Measurements from ENCODE around the gene ATXN1. TPM values are rescaled to one million over a fixed set of nuclear protein-coding genes. Genes with fewer than 3 reads are reported as not detected.

ATXN1 gene
- total and polyA plus RNA-seq, 2 of the 8 experiments (the other 6 are each of a cell fraction or from before 2014, with no cell fraction given): 1.6 to 4.0 TPM

GRCh38 chr6:16409531-16410441 lies 351.5 kb downstream of the ATXN1 start:
- WGBS, 2 experiments (ENCODE audit: extremely low coverage in 1 of 2, insufficient coverage in 1 of 2, insufficient read length in 1 of 2, insufficient replicate concordance in 2 of 2, low coverage in 1 of 2, low lambda C conversion rate in 2 of 2, missing lambda C conversion rate in 1 of 2): 66% methylated on average over 19 of the region's 19 CpGs; no CpG with 5 or more reads in 1 of the 2 experiments
- POLR2A ChIA-PET (ENCODE audit: partially characterized antibody): no interaction called here
- TF ChIP-seq SAP30 (IDR thresholded peaks at IDR 0.05; ENCODE audit: insufficient read depth, insufficient replicate concordance, low read length) (no peak), EZH2 (IDR thresholded peaks at IDR 0.05; ENCODE audit: low read depth, low read length, severe bottlenecking) (no peak), NANOG (IDR thresholded peaks at IDR 0.05; ENCODE audit: insufficient read depth, low read depth, low read length, poor library complexity, severe bottlenecking) (no peak), E2F6 (IDR thresholded peaks at IDR 0.05) (no peak), BRCA1 (IDR thresholded peaks at IDR 0.05; ENCODE audit: low read depth, low read length) (no peak), TBP (IDR thresholded peaks at IDR 0.05; ENCODE audit: low read depth, low read length) (no peak), MAFK (IDR thresholded peaks at IDR 0.05; ENCODE audit: low read depth, low read length) (no peak), POLR2AphosphoS5 (IDR thresholded peaks at IDR 0.05; ENCODE audit: low read depth, low read length) (no peak), HDAC2 (IDR thresholded peaks at IDR 0.05; ENCODE audit: borderline replicate concordance in 1 of 2, low read depth in 2 of 2, low read length in 2 of 2) (no peak), TAF7 (optimal IDR thresholded peaks at IDR 0.05; ENCODE audit: borderline replicate concordance, low read depth, low read length) (no peak)

More at GRCh38 chr6:16409531-16410441, 351.5 kb downstream of the ATXN1 start:
- Histone ChIP-seq H3K4ac (replicated peaks; ENCODE audit: insufficient read length, low read depth, low read length) (no peak overlapping the region), H4K5ac (ENCODE audit: insufficient read length, low read depth, low read length) (no peak overlapping the region), H3K4me1 (replicated peaks in 1 of 4; ENCODE audit: control insufficient read depth in 3 of 4, insufficient read depth in 4 of 4, low read length in 3 of 4) (peaks cover 0 to 2% (median 0%) of the 10 kb centered on the region in 4 experiments; a peak in 2 of 7 replicates), H2AFZ (ENCODE audit: low read length) (peak overlapping the region; percentile 84; the same call in 1 of the 2 replicates), H3K9ac (replicated peaks in 1 of 4; ENCODE audit: extremely low read depth in 1 of 4, low read depth in 3 of 4, low read length in 3 of 4) (no peak overlapping the region), H4K8ac (ENCODE audit: extremely low read depth, insufficient read depth, low read length) (no peak overlapping the region), H3K79me2 (ENCODE audit: control insufficient read depth in 1 of 2, insufficient read depth in 2 of 2, low read length in 2 of 2) (no peaks in the 10 kb centered on the region), H3K23ac (ENCODE audit: insufficient read length) (no peak overlapping the region), H3K18ac (ENCODE audit: extremely low read depth, low read length) (no peak overlapping the region), H4K91ac (replicated peaks; ENCODE audit: insufficient read length, low read length) (no peak overlapping the region), H2AK5ac (ENCODE audit: low read depth, low read length) (no peak overlapping the region), H3K79me1 (ENCODE audit: low read depth, low read length) (no peaks in the 10 kb centered on the region), H4K20me1 (replicated peaks in 1 of 2; ENCODE audit: control insufficient read depth in 1 of 2, insufficient read depth in 2 of 2, low read length in 2 of 2) (no peaks in the 10 kb centered on the region), H3K14ac (ENCODE audit: insufficient read length) (no peak overlapping the region), H3K36me3 (ENCODE audit: control insufficient read depth in 2 of 4, insufficient read depth in 4 of 4, low read length in 3 of 4) (no peaks in the 10 kb centered on the region), H3K4me3 (ENCODE audit: extremely low read depth in 1 of 4, insufficient read depth in 2 of 4, low read depth in 3 of 4, low read length in 4 of 4) (no peak overlapping the region), H2BK5ac (ENCODE audit: low read depth, low read length) (no peak overlapping the region), H2BK12ac (ENCODE audit: low read depth, low read length) (no peak overlapping the region), H2BK120ac (replicated peaks; ENCODE audit: low read depth, low read length) (no peak overlapping the region), H2BK20ac (ENCODE audit: low read length) (0 out of 2 replicates have a peak overlapping the region, but pooled peaks have one; percentile 36), H3K56ac (replicated peaks; ENCODE audit: insufficient read length, low read depth, low read length) (no peak overlapping the region), H2BK15ac (ENCODE audit: low read length) (no peak overlapping the region; the same call in 1 of the 2 replicates), H3K23me2 (ENCODE audit: low read depth, low read length) (no peaks in the 10 kb centered on the region), H3K4me2 (ENCODE audit: insufficient read depth in 1 of 2, low read depth in 2 of 2, low read length in 2 of 2) (no peak overlapping the region), H3K9me3 (ENCODE audit: insufficient read depth in 2 of 2, low read depth in 1 of 2, low read length in 1 of 2) (no peaks in the 10 kb centered on the region), H3K27ac (ENCODE audit: low read depth, low read length) (no peak overlapping the region), H3K27me3 (replicated peaks in 1 of 4; ENCODE audit: control insufficient read depth in 3 of 4, extremely low read depth in 1 of 4, insufficient read depth in 3 of 4, low read length in 3 of 4) (no peaks in the 10 kb centered on the region)
- FAIRE-seq: peak; percentile 78
- DNase-seq (ENCODE audit: low read depth in 1 of 2, low spot score in 2 of 2): peak; percentile 21 to 75
- CTCF ChIA-PET (ENCODE audit: partially characterized antibody): interaction anchor here (0.6 to 10.4 kb wide), 28 partner anchors 9 to 1659 kb away, joined by 3 to 92 read pairs (median 4); no protein-coding TSS in a partner anchor
